HG02840 (cell line): ENCODE results near the gene CRBN.

Source experiments
- ATAC-seq: cut with Tn5 transposase; IDR thresholded peaks from one replicate; pipeline ENCODE4 v1.9.1; 2021; ENCODE audit warnings: mild to moderate bottlenecking, moderate library complexity, moderate number of reproducible peaks; ENCODE audit not compliant: unreplicated experiment, low FRiP score

Gene CRBN

GRCh38 chr3:3177861-3178497, 1.5 kb downstream of the CRBN start:
- no peak for ATAC-seq

- ATAC-seq, result no peak
Measured at GRCh38 chr3:3172627-3173026, 6.9 kb downstream of the CRBN start.

GRCh38 chr3:3170998-3171397, 8.5 kb downstream of the CRBN start:
- ATAC-seq, result no peak

GRCh38 chr3:3165650-3166049, 13.8 kb downstream of the CRBN start:
- ATAC-seq, result no peak

GRCh38 chr3:3165241-3165640, 14.2 kb downstream of the CRBN start:
- ATAC-seq, result no peak

GRCh38 chr3:3160826-3161225, 18.7 kb downstream of the CRBN start:
- ATAC-seq, result no peak

- no peak for ATAC-seq
Measured at GRCh38 chr3:3157484-3157883, 22.0 kb downstream of the CRBN start.

GRCh38 chr3:3154879-3155610, 24.4 kb downstream of the CRBN start:
- no peak for ATAC-seq

GRCh38 chr3:3151513-3151912, 28.0 kb downstream of the CRBN start:
- ATAC-seq, result no peak

- no peak for ATAC-seq
Measured at GRCh38 chr3:3149560-3149959, 29.9 kb downstream of the CRBN start.

GRCh38 chr3:3145831-3146230, 33.7 kb downstream of the CRBN start:
- no peak for ATAC-seq

- no peak for ATAC-seq
Measured at GRCh38 chr3:3141939-3142338, 37.6 kb downstream of the CRBN start.

GRCh38 chr3:3137526-3137925, 42.0 kb downstream of the CRBN start:
- ATAC-seq, result no peak

GRCh38 chr3:3134750-3135448, 44.6 kb downstream of the CRBN start:
- ATAC-seq, result no peak

GRCh38 chr3:3133500-3133899, 46.0 kb downstream of the CRBN start:
- ATAC-seq, result no peak

GRCh38 chr3:3129579-3129978, 49.9 kb downstream of the CRBN start:
- no peak for ATAC-seq

- no peak for ATAC-seq
Measured at GRCh38 chr3:3127432-3128010, 52.0 kb downstream of the CRBN start.

- peak; percentile 94 for ATAC-seq
Measured at GRCh38 chr3:3126477-3127431, 52.7 kb downstream of the CRBN start, which contains the start of gene TRNT1. TSS of gene TRNT1 (plus strand) at chr3:3126940. CDS start at chr3:3129041, 2,101 bp downstream.

GRCh38 chr3:3125977-3126376, 53.5 kb downstream of the CRBN start:
- ATAC-seq, result no peak

GRCh38 chr3:3119393-3119851, 60.1 kb downstream of the CRBN start:
- ATAC-seq, result no peak
